Measurements from ENCODE around the gene PRXL2B. TPM values are rescaled to one million over a fixed set of nuclear protein-coding genes. Genes with fewer than 3 reads are reported as not detected.

PRXL2B gene
- total and polyA plus RNA-seq, 10 of the 15 experiments (the other 5 are each of a cell fraction or from before 2014, with no cell fraction given): 0.44 to 5.6 (median 4.0) TPM

- POLR2A ChIA-PET: interaction anchor here (0.9 to 6.5 kb wide), 4 partner anchors 21 to 37 kb away, joined by 3 to 61 read pairs (median 46); partner anchors contain the start of gene TNFRSF14
- FAIRE-seq (no peak), ATAC-seq (no peak), DNase-seq (ENCODE audit: low read depth, low spot score) (no peak)
- Histone ChIP-seq H2AFZ (ENCODE audit: control insufficient read depth, low read depth, low read length) (no peak overlapping the region), H3K4me3 (no peak overlapping the region), H3K36me3 (ENCODE audit: control insufficient read depth in 2 of 2, insufficient read depth in 2 of 2, low read length in 1 of 2) (0 out of 4 replicates have a peak, but pooled peaks cover 0 to 2% of the 10 kb centered on the region in 2 experiments), H3K4me1 (ENCODE audit: control insufficient read depth, insufficient read depth, low read length) (peaks cover 47% of the 10 kb centered on the region), H3K9me3 (replicated peaks; ENCODE audit: control insufficient read depth, insufficient read depth, low read length) (no peaks in the 10 kb centered on the region; the same call in 2 of the 3 replicates), H3K4me2 (ENCODE audit: control insufficient read depth, insufficient read depth) (no peak overlapping the region), H3K27ac (ENCODE audit: control insufficient read depth, insufficient read depth) (peak overlapping the region; percentile 97; the same call in 1 of the 2 replicates), H4K20me1 (ENCODE audit: control insufficient read depth, insufficient read depth) (no peaks in the 10 kb centered on the region), H3K27me3 (replicated peaks in 1 of 2; ENCODE audit: control insufficient read depth in 2 of 2, insufficient read depth in 2 of 2, low read length in 1 of 2) (no peaks in the 10 kb centered on the region), H3K79me2 (ENCODE audit: control insufficient read depth, insufficient read depth, low read length) (peaks cover 7% of the 10 kb centered on the region), H3K9ac (ENCODE audit: control insufficient read depth, insufficient read depth, low read length) (no peak overlapping the region)
- SMC1A ChIA-PET (ENCODE audit: uncharacterized antibody, unreplicated experiment): interaction anchor here (5.0 kb wide), 1 partner anchor 27 kb away, joined by 39 read pairs; the partner anchor contains the start of gene TNFRSF14
- in situ Hi-C loops (cut with MboI) (loop anchor here (5.0 kb wide), 1 partner anchor 36 kb away; no protein-coding TSS in a partner anchor), intact Hi-C loops (cut with micrococcal nuclease; ENCODE audit: unreplicated experiment) (no loop called here)
- TF ChIP-seq MEF2B (IDR thresholded peaks at IDR 0.05; ENCODE audit: partially characterized antibody, poor library complexity, severe bottlenecking): peak; percentile 26
- no peak for TF ChIP-seq ASH2L (IDR thresholded peaks at IDR 0.05; ENCODE audit: borderline replicate concordance, low read depth)
- 0 out of 2 replicates have a peak, but pooled peaks have one; percentile 2 for TF ChIP-seq IKZF1 (conservative IDR thresholded peaks at IDR 0.05)
- TF ChIP-seq BHLHE40 (IDR thresholded peaks at IDR 0.05; ENCODE audit: borderline replicate concordance in 1 of 2, low read depth in 2 of 2, low read length in 1 of 2): peak in 1 of 2 experiments; percentile 23; a peak in 1 of 4 replicates
- BruUV-seq (replicated peaks): no TSS peak
- 14% methylated on average over 5 of the region's 5 CpGs for WGBS (ENCODE audit: insufficient coverage, insufficient replicate concordance, low lambda C conversion rate, missing lambda C conversion rate)
- CTCF ChIA-PET: interaction anchor here (0.8 to 7.2 kb wide), 4 partner anchors 26 to 167 kb away, joined by 3 to 54 read pairs (median 18); partner anchors contain the start of genes PANK4 and TNFRSF14
- RAD21 ChIA-PET (ENCODE audit: unreplicated experiment): interaction anchor here (1.7 to 6.1 kb wide), 3 partner anchors 28 to 57 kb away, joined by 7 to 54 read pairs (median 41); partner anchors contain the start of genes PANK4 and TNFRSF14
Measured at GRCh38 chr1:2583331-2583791, 3.2 kb upstream of the PRXL2B start.

All from GM12878 (cell line).